MM.1S (cell line): ENCODE results near the gene COL25A1.

Experiments
- CTCF ChIP-seq: fragments of 300-600 bp; sonication (generic); IDR thresholded peaks from 2 replicates; pipeline ENCODE4 v1.5.1; 2016; ENCODE audit warnings: antibody characterized with exemption, low read length, mixed read lengths
- EZH2 ChIP-seq: fragments of 300-600 bp; sonication (generic); optimal IDR thresholded peaks from 2 replicates; pipeline ENCODE3; 2017; ENCODE audit warnings: low read depth, mild to moderate bottlenecking, antibody characterized with exemption, low read length, mixed read lengths
- EZH2phosphoT487 ChIP-seq: fragments of 300-600 bp; sonication (generic); IDR thresholded peaks from 2 replicates; pipeline ENCODE4 v1.6.1; 2018; ENCODE audit warnings: antibody characterized with exemption, low read length

DNA sequence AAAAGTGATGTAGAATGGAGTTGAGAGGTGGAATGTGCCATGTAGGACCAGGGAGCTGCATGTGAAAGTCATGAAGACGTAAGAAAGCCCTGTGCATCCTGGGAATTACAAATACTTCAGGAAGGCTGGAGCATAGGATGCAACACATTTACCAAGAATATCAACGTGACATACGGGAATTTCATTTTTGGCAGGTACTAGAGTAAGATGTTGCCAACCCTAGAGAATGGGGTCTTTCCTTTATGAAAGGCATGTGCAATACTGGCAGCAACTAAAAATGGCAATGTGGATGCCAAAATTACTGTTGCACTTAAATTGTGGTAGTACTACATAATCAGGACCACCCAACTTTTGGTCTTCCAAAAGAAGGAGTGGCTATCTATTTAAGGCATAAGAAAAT lies 188.0 kb downstream of the COL25A1 start:
- no peak for TF ChIP-seq CTCF
- TF ChIP-seq EZH2: no peak
- TF ChIP-seq EZH2phosphoT487: no peak
